GM12873 (cell line): Measurements from ENCODE around the gene TLE2.

ENCODE experiments used
- TF ChIP-seq, protein P1 (sequence below): IDR thresholded peaks from 2 replicates; pipeline ENCODE4 v1.5.1; 2012; ENCODE audit warnings: low read depth, mild to moderate bottlenecking, moderate library complexity, low read length, control low read depth; ENCODE audit not compliant: insufficient read depth; ENCODE audit errors: missing control alignments

The TLE2 gene

DNA sequence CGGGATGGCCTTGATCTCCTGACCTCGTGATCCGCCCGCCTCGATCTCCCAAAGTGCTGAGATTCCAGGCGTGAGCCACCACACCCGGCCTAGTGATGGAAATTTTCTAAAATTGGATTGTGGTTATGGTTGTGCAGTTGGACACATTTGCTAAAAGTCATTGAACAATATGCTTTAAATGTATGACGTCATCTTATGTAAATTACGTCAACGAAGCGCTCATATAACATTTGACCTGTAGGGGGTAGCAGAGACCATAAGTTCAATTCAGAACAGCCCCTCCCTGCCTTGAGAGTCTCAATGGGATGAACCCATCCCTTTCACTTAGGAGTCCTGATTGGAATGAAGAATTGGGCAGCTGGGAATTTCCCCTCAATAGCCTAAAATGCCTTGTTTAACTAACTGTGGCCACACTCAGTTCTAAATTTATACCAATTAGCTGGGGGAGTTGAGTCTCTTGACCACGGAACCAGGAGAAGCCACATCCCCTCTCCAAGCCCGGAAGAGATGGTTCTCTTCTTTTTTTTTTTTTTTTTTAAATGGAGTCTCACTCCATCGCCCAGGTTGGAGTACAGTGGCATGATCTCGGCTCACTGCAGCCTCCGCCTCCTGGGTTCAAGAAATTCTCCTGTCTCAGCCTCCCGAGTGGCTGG lies 66.9 kb downstream of the TLE2 start:
- TF ChIP-seq, protein P1, sequence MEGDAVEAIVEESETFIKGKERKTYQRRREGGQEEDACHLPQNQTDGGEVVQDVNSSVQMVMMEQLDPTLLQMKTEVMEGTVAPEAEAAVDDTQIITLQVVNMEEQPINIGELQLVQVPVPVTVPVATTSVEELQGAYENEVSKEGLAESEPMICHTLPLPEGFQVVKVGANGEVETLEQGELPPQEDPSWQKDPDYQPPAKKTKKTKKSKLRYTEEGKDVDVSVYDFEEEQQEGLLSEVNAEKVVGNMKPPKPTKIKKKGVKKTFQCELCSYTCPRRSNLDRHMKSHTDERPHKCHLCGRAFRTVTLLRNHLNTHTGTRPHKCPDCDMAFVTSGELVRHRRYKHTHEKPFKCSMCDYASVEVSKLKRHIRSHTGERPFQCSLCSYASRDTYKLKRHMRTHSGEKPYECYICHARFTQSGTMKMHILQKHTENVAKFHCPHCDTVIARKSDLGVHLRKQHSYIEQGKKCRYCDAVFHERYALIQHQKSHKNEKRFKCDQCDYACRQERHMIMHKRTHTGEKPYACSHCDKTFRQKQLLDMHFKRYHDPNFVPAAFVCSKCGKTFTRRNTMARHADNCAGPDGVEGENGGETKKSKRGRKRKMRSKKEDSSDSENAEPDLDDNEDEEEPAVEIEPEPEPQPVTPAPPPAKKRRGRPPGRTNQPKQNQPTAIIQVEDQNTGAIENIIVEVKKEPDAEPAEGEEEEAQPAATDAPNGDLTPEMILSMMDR = peak; percentile 75

DNA sequence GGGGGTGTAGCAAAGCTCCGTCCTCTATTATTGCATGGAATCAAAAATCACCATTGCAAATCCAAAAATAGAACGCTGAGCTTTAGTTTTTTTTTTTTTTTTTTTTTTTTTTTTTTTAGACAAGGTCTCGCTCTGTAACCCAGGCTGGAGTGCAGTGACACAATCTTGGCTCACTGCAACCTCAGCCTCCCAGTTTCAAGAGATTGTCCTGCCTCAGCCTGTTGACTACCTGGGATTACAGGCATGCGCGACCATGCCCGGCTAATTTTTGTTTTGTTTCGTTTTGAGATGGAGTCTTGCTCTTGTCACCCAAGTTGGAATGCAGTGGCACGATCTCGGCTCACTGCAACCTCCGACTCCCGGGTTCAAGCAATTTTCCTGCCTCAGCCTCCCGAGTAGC lies 69.0 kb downstream of the TLE2 start:
- TF ChIP-seq, protein P1 = no peak

DNA sequence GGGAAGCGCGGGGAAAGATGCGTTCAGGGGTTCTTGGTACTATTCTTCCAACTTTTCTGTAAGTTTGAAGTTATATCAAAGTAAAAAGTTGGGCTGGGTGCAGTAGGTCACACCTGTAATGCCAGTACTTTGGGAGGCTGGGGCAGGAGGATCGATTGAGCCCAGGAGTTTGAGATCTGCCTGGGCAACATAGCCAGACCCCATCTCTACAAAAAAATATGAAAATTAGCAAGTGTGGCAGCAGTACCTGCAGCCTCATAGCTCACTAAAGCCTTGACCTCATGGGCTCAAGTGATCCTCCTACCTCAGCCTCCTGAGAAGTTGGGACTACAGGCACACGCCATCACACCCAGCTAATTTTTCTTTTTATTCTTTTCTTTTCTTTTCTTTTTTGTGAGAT lies 71.9 kb downstream of the TLE2 start:
- TF ChIP-seq, protein P1 = no peak

DNA sequence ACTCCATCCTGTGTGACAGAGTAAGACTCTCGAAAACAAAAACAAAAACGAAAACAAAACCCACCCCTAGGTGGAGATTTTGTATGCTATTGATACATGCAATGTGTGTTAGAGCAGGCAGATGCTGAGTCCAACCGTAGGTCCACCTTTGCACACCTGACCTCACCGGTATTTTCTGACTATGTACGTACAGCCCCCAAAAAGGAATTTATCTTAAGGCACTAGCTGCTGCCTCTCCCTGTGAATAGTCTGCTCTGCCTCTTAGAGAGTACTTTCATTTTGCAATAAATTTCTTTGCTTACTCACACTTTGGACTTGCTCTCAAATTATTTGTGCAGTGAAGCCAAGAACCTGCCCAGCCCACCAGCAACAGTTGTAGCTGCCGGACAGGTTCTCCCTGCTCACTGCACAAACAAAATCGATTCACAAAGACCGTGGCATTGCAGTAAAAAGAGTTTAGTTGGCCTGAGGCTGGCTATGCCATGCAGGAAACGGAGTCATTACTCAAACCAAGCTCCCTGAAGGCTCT lies 76.1 kb downstream of the TLE2 start:
- TF ChIP-seq, protein P1 = peak; percentile 11

DNA sequence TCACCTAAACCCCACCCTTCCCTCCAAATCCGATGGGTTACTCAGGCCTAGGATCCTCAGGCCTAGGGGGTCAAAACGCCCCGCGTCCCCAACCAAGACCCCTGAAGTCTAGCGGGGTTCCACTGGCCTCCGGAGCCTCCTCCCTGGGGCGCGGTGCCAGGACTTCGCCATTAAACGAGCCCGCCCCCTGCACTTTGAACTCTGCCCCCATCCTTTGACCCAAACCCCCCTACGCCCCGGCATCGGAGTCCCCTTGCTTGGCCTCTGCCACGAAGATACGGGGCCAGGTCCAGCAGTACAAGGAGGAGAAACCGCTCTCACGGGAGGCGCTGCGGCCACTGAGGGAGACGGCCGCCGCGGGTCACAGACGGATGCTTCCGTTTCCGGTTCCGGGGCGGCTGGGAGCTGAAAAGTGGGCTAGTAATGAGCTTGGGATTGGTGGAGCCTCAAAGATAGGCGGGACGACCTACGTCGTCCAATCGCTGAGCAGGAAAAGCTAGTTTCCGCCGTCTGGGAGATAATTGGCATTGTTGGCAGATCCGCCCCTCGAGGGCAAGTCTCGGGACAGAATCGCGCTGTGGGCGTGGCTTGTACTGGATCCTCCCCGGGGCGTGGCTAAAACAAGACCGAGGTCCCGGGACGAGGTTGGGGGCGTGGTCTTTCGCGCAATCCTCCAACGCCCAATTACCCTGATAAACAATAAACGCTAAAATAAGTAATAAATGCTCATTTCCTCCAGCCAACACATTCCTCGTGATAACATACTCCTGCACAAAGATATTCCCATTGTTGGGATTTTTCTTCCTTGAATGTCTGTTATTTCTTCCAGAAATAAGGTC lies 78.6 kb downstream of the TLE2 start:
- TF ChIP-seq, protein P1 = no peak

DNA sequence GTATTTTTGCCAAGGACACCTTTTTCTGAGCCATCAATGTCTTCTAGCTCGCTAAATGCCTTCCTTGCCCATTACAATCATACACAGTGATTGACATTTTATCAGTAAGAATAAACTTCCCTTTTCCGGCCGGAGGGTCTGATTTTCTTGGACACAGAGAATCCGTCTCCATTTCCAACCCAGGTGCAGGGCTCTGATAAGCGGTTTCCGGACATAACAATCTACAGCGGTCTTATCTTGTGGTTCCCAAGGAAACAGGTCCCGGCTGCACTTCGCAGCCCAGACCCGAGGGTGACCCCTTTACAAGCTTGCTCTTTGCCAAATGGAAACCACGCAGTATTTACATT lies 79.2 kb downstream of the TLE2 start:
- TF ChIP-seq, protein P1 = no peak
